Cardiac fibroblast (primary cell): ENCODE results near the gene SIK3.
"Not testable (repeated sequence)": the region's sequence is repeated elsewhere in the genome, so short reads cannot be mapped to it uniquely, and the experiment has no call there.

Source experiments
- DNase-seq, 2 donors: peaks; one replicate each; pipeline versions ENCODE4 v3.0.0 to v3.0.0-alpha.2; 2010; ENCODE audit warnings: low read depth in 2 of 2
- H3K4me3 ChIP-seq, 2 donors: replicated peaks in 1 of 2; 1 replicate in 1 of 2; 2 replicates in 1 of 2; pipeline ENCODE4 v1.5.1; 2011; ENCODE audit warnings: low read depth in 2 of 2, low read length in 2 of 2, mild to moderate bottlenecking in 2 of 2, moderate library complexity in 1 of 2
- TF ChIP-seq, protein P1 (sequence below): IDR thresholded peaks from one replicate; pipeline ENCODE4 v1.5.1; 2011; ENCODE audit warnings: low read depth, mild to moderate bottlenecking, low read length, inconsistent platforms

Gene SIK3

GRCh38 chr11:117055469-117055868, 42.8 kb downstream of the SIK3 start:
- no peak overlapping the region for H3K4me3 ChIP-seq
- TF ChIP-seq, protein P1, sequence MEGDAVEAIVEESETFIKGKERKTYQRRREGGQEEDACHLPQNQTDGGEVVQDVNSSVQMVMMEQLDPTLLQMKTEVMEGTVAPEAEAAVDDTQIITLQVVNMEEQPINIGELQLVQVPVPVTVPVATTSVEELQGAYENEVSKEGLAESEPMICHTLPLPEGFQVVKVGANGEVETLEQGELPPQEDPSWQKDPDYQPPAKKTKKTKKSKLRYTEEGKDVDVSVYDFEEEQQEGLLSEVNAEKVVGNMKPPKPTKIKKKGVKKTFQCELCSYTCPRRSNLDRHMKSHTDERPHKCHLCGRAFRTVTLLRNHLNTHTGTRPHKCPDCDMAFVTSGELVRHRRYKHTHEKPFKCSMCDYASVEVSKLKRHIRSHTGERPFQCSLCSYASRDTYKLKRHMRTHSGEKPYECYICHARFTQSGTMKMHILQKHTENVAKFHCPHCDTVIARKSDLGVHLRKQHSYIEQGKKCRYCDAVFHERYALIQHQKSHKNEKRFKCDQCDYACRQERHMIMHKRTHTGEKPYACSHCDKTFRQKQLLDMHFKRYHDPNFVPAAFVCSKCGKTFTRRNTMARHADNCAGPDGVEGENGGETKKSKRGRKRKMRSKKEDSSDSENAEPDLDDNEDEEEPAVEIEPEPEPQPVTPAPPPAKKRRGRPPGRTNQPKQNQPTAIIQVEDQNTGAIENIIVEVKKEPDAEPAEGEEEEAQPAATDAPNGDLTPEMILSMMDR: no peak
- DNase-seq: no peak

DNA sequence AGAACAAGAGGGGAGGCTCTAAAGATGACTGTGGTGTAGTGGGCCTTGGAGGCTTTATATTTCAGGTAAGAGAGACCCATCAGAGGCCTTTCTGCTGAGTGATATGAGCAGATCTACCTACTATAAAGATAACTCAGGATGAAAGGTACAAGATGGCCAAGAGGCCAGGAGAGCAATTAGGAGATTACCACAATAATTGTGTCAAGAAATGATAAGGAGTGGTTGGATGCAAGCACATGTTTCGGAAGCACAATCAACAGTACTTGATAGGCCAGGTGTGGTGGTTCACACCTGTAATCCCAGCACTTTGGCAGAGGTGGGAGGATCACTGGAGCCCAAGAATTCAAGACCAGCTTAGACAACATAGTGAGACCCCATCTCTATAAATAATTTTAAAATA, 43.8 kb downstream of the SIK3 start:
- no peak for DNase-seq
- no peak overlapping the region for H3K4me3 ChIP-seq
- TF ChIP-seq, protein P1: no peak

DNA sequence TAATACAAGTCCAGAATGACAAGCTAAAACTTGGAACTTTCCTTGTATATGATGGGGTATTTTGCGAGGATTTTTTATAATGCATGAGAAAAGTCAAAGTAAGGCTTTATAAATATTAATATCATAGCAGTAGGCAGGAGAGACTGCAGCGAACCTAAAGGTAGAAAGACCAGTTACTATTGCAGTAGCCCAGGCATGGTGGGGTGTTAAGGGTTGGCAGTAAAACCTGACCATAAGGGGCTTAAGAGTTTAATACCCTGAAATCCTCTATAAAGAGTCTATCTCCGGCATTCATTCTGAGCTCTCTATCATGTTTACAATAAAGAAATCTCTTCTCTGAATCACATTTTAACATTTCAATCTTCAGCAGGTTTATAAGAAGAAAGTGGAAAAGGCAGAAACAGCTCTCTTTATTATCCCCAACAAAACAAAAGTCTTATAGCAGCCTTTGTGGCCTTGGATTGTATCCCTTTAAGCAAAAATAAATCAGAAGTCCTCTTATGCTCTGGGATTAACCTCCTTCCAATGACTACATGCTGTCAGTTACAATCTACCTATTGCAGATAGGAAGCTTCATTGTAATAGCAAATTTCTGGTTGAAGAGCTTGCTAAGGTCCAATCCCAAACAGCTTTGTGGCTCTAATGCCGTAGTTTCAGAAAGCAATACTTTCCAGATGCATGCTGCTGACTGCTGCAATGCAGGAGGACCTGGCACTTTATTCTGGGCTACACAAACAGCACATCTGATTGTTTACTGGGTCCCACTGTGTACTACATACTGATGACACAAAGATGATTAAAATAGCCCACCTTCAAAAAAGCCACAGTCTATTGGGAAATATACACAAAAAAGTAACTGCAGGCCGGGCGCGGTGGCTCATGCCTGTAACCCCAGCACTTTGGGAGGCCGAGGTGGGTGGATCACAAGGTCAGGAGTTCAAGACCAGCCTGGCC, 45.8 kb downstream of the SIK3 start:
- no peak for DNase-seq
- TF ChIP-seq, protein P1: no peak

DNA sequence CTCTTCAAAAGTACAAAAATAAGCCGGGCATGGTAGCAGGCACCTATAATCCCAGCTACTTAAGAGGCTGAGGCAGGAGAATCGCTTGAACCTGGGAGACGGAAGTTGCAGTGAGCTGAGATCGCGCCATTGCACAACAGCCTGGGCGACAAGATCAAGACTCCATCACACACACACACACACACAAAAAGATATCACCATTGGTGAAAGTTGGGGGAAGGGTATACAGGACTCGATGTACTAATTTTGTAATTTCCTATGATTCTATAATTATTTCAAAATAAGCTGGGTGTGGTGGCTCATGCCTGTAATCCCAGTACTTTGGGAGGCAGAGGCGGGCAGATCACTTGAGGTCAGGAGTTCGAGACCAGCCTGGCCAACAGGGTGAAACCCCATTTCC, 48.1 kb downstream of the SIK3 start:
- not testable (repeated sequence) for H3K4me3 ChIP-seq, DNase-seq

More for the DNA sequence above, 45.8 kb downstream of the SIK3 start:
- no peak overlapping the region for H3K4me3 ChIP-seq

- H3K4me3 ChIP-seq, DNase-seq: not testable (repeated sequence)
Observed at GRCh38 chr11:117046627-117047026, 51.6 kb downstream of the SIK3 start.

DNA sequence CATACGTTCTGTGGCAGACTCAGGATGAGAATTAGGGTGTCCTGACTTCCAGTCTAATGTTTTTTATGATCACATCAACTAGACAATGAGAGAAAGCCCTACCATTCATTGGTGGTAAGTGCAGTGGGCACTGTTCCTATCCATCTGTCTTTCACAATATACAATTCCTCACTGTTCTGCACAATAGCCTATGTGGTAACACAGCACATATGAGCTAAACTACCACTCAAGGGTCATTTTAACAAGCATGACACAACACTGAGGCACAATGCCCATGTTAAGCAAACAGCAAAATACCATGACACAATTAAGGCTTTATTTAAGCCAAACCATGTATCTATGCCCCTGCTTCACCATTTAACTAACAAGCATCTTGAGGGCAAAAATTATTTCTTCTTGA, 52.3 kb downstream of the SIK3 start:
- peak; percentile 80 to 81 for DNase-seq
- TF ChIP-seq, protein P1: no peak

DNA sequence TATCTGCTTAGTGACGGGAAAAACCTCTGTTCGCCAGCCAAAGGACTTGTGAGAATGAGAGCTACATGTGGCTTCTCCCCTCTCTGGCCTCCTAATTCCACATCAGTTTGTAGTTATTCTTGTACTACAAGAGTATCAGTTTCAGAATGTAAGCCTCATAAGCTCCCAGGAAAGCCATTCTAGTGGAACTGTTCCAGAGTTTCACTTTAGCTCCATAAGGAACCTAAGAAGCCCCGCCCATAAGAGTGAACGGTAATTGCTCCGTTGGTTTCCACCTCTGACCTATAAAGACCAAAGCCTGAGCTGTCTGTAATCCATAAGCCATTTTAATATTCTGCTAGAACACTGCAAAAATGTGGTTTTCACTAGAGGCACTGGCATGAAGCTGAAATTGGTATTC, 53.0 kb downstream of the SIK3 start:
- H3K4me3 ChIP-seq: no peak overlapping the region
- TF ChIP-seq, protein P1: no peak
- DNase-seq: peak in 1 of 2 donors; percentile 46

More for the DNA sequence above, 52.3 kb downstream of the SIK3 start:
- H3K4me3 ChIP-seq: no peak overlapping the region
